NCI-H146 (cell line): ENCODE data around the gene DGKQ.

Experiments used
- DNase-seq: peaks from one replicate; lab custom pipeline; 2025; lab: John Stamatoyannopoulos, UW

DGKQ gene

GRCh38 chr4:973431-974397, at the start of gene DGKQ:
Gene DGKQ (minus strand): TSS chr4:973569. CDS start chr4:973482, 87 bp downstream.
- DNase-seq: peak; percentile 45

GRCh38 chr4:1022739-1023066, 49.3 kb upstream of the DGKQ start:
- no peak for DNase-seq

GRCh38 chr4:1022051-1022738, 48.8 kb upstream of the DGKQ start:
- no peak for DNase-seq

- DNase-seq: no peak
These were observed 48.1 kb upstream of the DGKQ start for GRCh38 chr4:1021386-1022050.

- no peak for DNase-seq
These were observed 46.5 kb upstream of the DGKQ start for GRCh38 chr4:1019729-1020470.

- no peak for DNase-seq
These were observed 46.0 kb upstream of the DGKQ start for GRCh38 chr4:1019320-1019719.

- DNase-seq: no peak
These were observed 45.0 kb upstream of the DGKQ start for GRCh38 chr4:1018147-1019020.

GRCh38 chr4:1017706-1018105, 44.3 kb upstream of the DGKQ start:
- DNase-seq: no peak

- DNase-seq: no peak
These were observed 43.8 kb upstream of the DGKQ start for GRCh38 chr4:1017211-1017610.

GRCh38 chr4:1015746-1016145, 42.4 kb upstream of the DGKQ start:
- no peak for DNase-seq

- DNase-seq: no peak
These were observed 41.8 kb upstream of the DGKQ start for GRCh38 chr4:1015179-1015578.

- DNase-seq: no peak
These were observed 41.2 kb upstream of the DGKQ start for GRCh38 chr4:1014291-1015167.

- DNase-seq: no peak
These were observed 40.1 kb upstream of the DGKQ start for GRCh38 chr4:1013225-1014073.

GRCh38 chr4:1012034-1012739, 38.8 kb upstream of the DGKQ start:
- DNase-seq: peak; percentile 19

GRCh38 chr4:1011666-1012033, 38.3 kb upstream of the DGKQ start:
- no peak for DNase-seq

GRCh38 chr4:1011022-1011665, 37.8 kb upstream of the DGKQ start, which contains the start of gene FGFRL1:
Gene FGFRL1 (plus strand): TSS chr4:1011626. CDS start chr4:1012486, 860 bp downstream.
- DNase-seq: peak; percentile 36

GRCh38 chr4:1010395-1011021, 37.1 kb upstream of the DGKQ start:
- peak; percentile 52 for DNase-seq
